T-helper 17 cell (primary cell): Measurements from ENCODE around the gene TRIM26. TPM values are rescaled to one million over a fixed set of nuclear protein-coding genes. Genes with fewer than 3 reads are reported as not detected.
A peak's percentile ranks its signal among the peaks of the same experiment; 100 is the strongest.

Experiments used
- ATAC-seq: fragments of 150-1000 bp; cut with Tn5 transposase; 2 replicates; pipeline ENCODE4 v1.10.0; 2021; ENCODE audit warnings: mild to moderate bottlenecking, moderate library complexity
- DNase-seq, 3 donors: peaks; one replicate each; pipeline versions ENCODE4 v3.0.0 to v3.0.0-alpha.2; 2020 to 2021
- H3K9me3 ChIP-seq: one replicate; pipeline ENCODE4 v1.7.0; 2013; ENCODE audit warnings: low read length, mild to moderate bottlenecking; ENCODE audit not compliant: control insufficient read depth, poor library complexity, severe bottlenecking
- H3K27ac Mint-ChIP-seq: one replicate; pipeline ENCODE4 v1.8.0; 2022; ENCODE audit warnings: mild to moderate bottlenecking, moderate library complexity, mixed read lengths
- H3K27me3 Mint-ChIP-seq: one replicate; pipeline ENCODE4 v1.8.0; 2022; ENCODE audit warnings: mixed read lengths
- H3K36me3 Mint-ChIP-seq: one replicate; pipeline ENCODE4 v1.8.0; 2022; ENCODE audit warnings: low read depth, mixed read lengths
- H3K4me1 Mint-ChIP-seq: one replicate; pipeline ENCODE4 v1.8.0; 2022; ENCODE audit warnings: mild to moderate bottlenecking, mixed read lengths
- H3K4me3 Mint-ChIP-seq: one replicate; pipeline ENCODE4 v1.8.0; 2022; ENCODE audit warnings: mild to moderate bottlenecking, moderate library complexity, mixed read lengths
- total RNA-seq, 4 donors: library from RNA in 2 of 4; stranded (reverse) in 2 of 4; gene quantifications; one replicate each; pipeline ENCODE4 v1.2.3 and lab custom pipeline; 2022 to 2026

The TRIM26 gene
- total RNA-seq, 2 donors from 2014 or later, result 51.2 to 63.1 TPM

DNA sequence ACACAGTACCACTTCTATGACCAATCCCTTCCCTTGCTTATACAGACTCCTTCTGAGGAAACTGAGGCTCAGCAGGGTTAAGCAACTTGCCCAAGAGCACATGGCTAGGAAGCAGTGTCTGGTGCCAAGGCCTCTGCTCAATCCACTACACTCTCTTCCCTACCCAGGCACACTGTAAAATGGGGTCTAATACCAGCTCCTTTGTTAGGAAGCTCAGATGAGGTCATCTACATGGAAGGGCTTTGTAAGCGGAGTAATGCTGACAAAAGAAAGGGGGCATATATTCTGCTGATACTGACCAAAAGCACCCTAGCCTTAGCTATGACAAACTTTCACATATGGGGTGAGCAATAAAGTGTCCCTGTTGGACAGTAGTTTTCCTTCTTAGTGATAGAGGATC is 9.1 kb downstream of the TRIM26 start:
- H3K4me1 Mint-ChIP-seq, result peaks cover 52% of the 10 kb centered on the region
- H3K4me3 Mint-ChIP-seq, result no peak overlapping the region
- peaks cover 4% of the 10 kb centered on the region for H3K36me3 Mint-ChIP-seq
- H3K27ac Mint-ChIP-seq, result peak overlapping the region; percentile 45
- no peaks in the 10 kb centered on the region for H3K9me3 ChIP-seq
- no peak for ATAC-seq
- no peaks in the 10 kb centered on the region for H3K27me3 Mint-ChIP-seq
- DNase-seq, result no peak

DNA sequence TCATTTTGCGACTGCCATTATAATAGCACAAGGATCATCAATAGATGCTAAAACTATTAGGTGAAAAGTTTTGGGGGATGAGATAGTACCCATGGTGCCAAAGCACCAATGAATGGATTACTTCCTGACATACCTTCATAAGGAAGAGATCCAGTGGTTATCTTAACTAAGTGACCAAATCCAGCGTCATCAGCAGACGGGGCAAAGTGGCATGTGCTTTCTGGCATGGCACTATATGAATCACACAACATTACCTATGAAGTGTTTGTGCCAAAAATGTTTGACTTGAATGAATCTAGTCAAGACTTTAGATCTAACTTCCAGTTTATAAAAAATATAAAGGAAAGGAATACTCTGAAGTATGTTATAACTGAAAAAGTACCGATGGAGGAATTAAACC is 10.8 kb downstream of the TRIM26 start:
- Mint-ChIP-seq H3K36me3 (peaks cover 5% of the 10 kb centered on the region), H3K27ac (peak overlapping the region; percentile 65), H3K27me3 (no peaks in the 10 kb centered on the region), H3K4me3 (no peak overlapping the region), H3K4me1 (peaks cover 39% of the 10 kb centered on the region)
- no peaks in the 10 kb centered on the region for H3K9me3 ChIP-seq
- ATAC-seq, result no peak
- no peak for DNase-seq

DNA sequence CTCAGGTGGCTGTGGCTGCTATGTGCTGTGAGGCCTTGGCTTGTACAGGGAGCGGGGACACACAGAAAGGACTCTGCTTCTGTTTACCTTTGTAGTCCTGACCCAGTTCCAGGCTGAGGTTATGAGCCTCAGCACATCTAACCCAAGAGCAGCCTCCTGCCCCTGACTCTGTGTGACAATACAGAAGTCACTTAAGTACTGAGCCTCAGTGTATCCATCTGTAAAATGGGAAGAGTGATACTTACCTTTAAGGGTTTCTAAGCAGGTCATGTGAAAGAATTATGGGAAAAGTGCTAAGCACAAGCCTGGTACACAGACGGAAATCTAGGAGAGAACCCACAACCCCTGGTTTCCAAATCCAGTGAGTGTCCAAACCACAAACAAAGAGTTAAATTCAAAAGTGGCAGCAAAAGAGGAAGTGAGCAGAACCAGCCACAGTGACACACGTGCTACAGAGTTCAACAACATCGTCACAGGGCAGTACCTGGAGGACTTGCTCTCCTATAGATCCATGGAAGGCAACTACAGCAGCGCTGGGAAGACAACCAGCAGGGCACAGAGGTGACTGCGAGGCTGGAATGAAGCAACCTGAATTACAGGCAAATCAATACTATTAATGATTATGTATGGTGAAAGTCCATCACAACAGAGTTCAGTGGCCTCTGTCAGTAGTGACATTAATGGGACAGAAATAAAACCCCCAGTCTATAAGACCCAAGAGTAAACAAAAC is 12.5 kb downstream of the TRIM26 start:
- Mint-ChIP-seq H3K36me3 (peaks cover 9% of the 10 kb centered on the region), H3K27me3 (no peaks in the 10 kb centered on the region), H3K4me1 (peaks cover 33% of the 10 kb centered on the region), H3K4me3 (no peak overlapping the region), H3K27ac (peak overlapping the region; percentile 65)
- peak; percentile 33 for ATAC-seq
- DNase-seq, result no peak
- no peaks in the 10 kb centered on the region for H3K9me3 ChIP-seq

DNA sequence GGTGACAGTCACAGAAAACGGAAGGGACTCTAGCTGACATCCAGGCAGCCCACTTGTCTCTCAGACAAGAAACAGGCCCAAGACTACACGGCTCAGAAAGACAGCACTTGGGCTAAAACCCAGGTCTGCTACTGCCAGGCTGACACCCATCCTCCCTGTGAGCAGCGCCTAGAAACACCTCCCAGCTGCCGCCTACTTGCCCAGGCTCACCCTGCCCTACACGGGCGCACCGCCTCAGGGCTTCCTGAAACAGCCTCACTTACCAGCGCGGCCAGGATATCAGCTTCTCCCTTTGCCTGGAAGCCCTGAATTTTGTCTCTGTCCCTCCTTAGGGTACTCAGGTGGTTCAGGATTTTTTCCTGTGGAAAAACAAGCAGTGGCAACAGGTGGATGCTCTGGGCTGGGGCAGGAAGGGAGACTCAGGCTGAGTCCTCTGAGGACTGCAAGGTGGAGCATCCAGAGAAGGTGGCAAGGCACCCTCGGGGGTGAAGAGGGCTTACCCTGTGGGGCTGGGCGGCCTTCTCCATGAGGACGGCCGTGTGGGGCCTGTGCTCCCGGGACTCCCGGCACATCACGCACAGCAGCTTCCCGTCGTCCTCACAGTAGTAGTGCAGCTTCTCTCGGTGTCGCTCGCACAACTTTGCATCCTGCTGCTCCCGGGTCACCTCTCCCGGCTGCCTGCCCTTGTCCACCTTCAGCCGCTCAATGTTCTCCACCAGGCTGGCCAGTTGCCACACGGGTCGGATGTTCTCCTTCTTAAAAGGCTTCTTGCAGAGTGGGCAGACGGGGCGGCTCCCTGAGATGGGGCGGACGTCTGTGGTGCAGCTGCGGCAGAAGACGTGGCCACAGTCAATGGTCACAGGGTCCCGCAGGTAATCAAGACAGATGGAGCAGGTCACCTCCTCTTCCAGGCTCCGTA is 14.8 kb downstream of the TRIM26 start:
- H3K4me1 Mint-ChIP-seq, result peaks cover 26% of the 10 kb centered on the region
- peaks cover 14% of the 10 kb centered on the region for H3K36me3 Mint-ChIP-seq
- ATAC-seq (no peak), DNase-seq (no peak)
- H3K4me3 Mint-ChIP-seq, result no peak overlapping the region
- peak overlapping the region; percentile 85 for H3K27ac Mint-ChIP-seq
- no peaks in the 10 kb centered on the region for H3K27me3 Mint-ChIP-seq
- no peaks in the 10 kb centered on the region for H3K9me3 ChIP-seq

DNA sequence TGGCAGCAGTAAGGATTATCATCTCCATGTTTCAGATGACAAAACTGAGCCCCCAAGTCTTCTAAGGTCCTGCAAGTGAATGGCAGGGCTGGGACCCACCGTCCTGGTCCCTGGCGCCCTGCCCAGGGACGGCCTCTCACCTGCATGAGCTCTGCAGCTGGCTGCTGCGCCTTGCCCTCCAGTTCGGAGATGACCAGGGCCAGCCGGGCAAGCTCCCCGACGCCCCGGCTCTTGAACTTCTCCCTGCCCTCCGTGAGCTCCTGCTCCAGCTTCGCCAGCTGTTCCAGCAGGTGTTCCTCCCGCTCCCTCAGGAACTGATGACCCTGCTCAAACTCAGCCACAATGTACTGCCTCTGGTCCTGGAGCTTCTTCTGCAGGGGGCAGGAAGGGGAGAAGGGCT is 16.8 kb downstream of the TRIM26 start:
- H3K36me3 Mint-ChIP-seq, result peaks cover 17% of the 10 kb centered on the region
- no peak for ATAC-seq
- peaks cover 17% of the 10 kb centered on the region for H3K4me1 Mint-ChIP-seq
- no peaks in the 10 kb centered on the region for H3K9me3 ChIP-seq
- no peaks in the 10 kb centered on the region for H3K27me3 Mint-ChIP-seq
- DNase-seq, result no peak
- no peak overlapping the region for H3K4me3 Mint-ChIP-seq
- peak overlapping the region; percentile 85 for H3K27ac Mint-ChIP-seq

DNA sequence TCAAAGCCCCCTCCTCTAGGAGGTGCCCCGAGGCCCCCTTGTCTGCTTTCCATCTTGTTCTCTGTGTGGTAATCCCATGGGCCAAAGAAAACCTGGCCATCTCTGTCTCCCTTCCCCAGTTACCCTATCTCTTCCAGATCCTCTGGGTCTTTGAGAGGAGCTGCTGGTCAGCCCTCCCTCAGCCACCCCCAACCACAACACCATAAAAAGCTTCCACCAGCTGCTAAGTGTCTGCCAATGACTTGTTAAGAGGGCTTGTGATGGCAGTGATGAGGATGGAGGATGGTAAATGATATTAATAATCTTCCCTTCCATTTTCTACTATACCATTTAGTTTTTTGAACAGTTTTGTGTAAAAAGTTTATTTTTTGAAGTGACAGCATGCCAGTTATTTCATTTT is 17.3 kb downstream of the TRIM26 start:
- H3K4me3 Mint-ChIP-seq, result no peak overlapping the region
- no peak for ATAC-seq
- no peak overlapping the region for H3K27ac Mint-ChIP-seq
- peaks cover 15% of the 10 kb centered on the region for H3K4me1 Mint-ChIP-seq
- DNase-seq, result no peak
- H3K27me3 Mint-ChIP-seq, result no peaks in the 10 kb centered on the region
- H3K36me3 Mint-ChIP-seq, result peaks cover 18% of the 10 kb centered on the region
- no peaks in the 10 kb centered on the region for H3K9me3 ChIP-seq

DNA sequence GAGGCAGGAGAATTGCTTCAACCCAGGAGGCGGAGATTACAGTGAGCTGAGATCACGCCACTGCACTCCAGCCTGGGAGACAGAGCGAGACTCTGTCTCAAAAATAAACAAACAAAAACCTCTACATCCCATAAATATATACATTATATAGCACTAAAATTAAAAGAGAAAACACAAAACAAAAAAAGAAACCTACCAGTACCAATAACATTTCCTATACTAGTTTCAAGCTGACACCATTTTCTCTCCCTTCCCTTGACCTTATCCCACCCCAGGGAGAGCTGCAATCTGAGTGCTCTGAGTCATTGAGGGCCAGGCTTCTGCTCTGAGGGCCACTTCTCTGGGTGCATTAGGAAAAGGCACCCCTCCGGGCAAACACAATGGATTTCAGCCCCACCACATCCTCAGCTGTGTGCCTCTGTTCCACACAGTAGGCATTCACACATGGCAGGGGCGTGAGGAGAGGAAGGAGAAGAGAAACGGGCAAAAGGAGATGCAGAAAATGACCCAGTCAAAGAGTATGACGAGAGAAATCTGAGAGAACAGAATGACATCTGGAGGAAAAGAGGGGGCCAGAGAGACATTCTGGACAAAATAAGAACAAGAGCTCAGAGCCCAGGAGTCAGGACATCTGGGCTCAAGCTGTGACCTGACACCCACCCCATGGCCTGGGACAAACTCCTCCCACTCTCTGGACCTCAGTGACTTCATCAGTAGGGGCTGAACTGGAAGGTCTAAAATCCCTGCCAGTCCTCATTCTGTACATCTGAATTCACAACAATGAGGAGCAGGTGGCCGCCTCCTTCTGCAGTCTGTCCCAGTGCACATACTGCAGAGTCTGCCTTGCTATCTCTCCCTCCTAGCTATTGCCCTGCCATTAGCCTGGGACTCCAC is 18.2 kb downstream of the TRIM26 start:
- DNase-seq (no peak), ATAC-seq (no peak)
- Mint-ChIP-seq H3K27ac (no peak overlapping the region), H3K27me3 (no peaks in the 10 kb centered on the region), H3K36me3 (peaks cover 19% of the 10 kb centered on the region), H3K4me1 (peaks cover 13% of the 10 kb centered on the region), H3K4me3 (no peak overlapping the region)
- no peaks in the 10 kb centered on the region for H3K9me3 ChIP-seq

DNA sequence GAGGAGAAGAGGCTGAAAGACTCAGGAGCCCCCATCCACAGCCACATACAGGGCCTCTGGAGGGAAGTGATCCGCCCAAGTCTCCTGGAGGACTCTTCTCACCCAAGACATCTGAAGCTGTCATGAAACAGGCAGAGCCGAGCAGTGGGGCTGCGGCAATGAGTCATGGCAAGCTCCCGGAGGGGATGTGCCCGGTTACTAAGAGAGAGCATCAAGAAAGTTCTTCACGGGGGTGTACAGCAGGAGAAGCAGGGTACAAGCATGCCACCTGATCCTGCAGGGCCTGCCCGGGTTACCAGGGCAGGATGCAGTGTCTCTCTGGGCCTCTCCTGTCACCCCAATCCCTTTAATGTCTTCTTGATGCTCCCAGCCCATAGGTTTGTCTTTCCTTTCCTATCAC is 21.1 kb downstream of the TRIM26 start:
- H3K27ac Mint-ChIP-seq, result peak overlapping the region; percentile 83
- H3K9me3 ChIP-seq, result no peaks in the 10 kb centered on the region
- H3K4me1 Mint-ChIP-seq, result peaks cover 10% of the 10 kb centered on the region
- peaks cover 24% of the 10 kb centered on the region for H3K36me3 Mint-ChIP-seq
- no peak overlapping the region for H3K4me3 Mint-ChIP-seq
- ATAC-seq (no peak), DNase-seq (no peak)
- H3K27me3 Mint-ChIP-seq, result no peaks in the 10 kb centered on the region

DNA sequence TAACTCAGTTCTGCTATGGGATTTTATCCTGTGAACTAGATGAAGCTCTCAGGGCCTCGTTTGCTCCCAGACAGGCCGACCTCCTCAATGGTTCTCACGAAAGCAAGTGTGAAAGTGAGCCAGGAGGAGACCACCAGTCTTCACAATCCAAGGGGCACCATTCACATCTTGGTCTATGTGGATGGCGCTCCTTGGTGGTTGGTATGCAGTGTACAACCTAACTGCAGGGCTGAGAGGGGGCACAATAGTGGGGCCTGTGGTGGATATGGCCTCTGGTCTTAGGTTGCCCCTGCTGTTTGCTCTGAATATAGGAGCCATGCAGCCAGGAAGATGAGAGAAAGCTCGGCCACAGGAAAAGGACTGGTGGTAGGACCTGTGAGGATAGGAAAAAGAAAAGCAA is 24.7 kb downstream of the TRIM26 start:
- ATAC-seq (no peak), DNase-seq (no peak)
- Mint-ChIP-seq H3K27ac (no peak overlapping the region), H3K4me3 (no peak overlapping the region), H3K27me3 (no peaks in the 10 kb centered on the region), H3K4me1 (peaks cover 15% of the 10 kb centered on the region), H3K36me3 (peaks cover 35% of the 10 kb centered on the region)
- H3K9me3 ChIP-seq, result no peaks in the 10 kb centered on the region

DNA sequence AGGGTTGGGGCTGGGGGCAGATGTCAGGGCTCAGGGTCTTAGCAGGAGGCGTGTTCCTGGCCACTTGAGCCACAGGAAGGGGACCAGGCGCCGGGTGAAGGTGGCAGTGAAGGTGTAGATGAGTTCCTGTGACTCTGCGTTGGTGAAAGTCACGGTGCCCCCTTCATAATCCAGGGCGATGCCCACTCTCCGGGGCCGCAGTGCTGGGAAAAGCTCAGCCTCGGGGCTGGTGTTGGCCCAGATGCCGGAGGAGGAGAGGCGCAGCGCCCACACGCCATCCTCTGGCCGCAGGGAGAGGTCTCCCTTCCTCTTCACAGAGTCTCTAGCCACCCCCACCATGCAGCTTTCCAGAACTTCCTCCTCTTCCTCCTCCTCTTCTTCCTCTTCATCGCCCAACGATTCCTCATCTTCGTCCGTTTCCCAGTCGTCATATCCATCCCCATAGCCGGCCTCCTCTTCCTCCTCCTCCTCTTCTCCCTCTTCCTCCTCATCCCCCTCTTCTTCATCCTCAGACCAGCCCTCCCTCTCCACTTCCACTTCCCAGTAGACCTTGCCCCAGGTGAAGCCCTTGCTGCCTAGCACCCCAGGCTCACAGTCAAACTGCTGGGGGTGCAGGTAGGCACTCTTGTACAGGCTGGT is 27.2 kb downstream of the TRIM26 start:
- H3K36me3 Mint-ChIP-seq, result peaks cover 32% of the 10 kb centered on the region
- no peak overlapping the region for H3K4me3 Mint-ChIP-seq
- peaks cover 6% of the 10 kb centered on the region for H3K27me3 Mint-ChIP-seq
- DNase-seq, result no peak
- H3K4me1 Mint-ChIP-seq, result peaks cover 14% of the 10 kb centered on the region
- ATAC-seq, result no peak
- H3K9me3 ChIP-seq, result no peaks in the 10 kb centered on the region
- peak overlapping the region; percentile 83 for H3K27ac Mint-ChIP-seq

DNA sequence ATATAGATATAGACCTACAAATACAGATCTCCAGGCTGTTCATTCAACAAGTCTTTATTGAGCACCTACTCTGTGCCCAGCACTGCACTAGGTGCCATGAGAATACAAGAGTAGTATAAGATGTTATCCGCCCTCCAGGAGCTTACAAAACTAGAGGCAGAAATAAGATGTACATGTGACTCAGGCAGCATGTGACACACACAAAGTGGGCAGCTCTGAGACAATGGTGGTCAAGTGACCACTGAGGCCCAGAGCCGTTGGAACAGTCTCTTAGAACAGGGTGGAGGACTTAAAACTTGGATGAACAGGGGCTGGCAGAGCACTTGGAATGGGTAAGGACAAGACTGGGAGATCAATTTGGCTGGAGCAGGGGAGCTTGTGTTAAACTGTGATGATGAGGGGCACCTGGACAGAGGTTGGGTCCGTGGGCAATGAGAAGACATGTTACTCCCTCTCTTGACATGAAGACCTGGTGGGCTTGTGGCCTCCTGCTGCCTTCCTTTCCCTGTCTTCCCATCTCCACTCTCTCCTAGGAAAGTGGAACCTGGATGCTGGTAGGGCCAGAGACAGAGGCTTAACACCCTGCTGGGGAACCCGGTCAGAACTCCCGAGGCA is 28.7 kb downstream of the TRIM26 start:
- H3K27me3 Mint-ChIP-seq, result peaks cover 10% of the 10 kb centered on the region
- no peak for ATAC-seq
- H3K36me3 Mint-ChIP-seq, result peaks cover 24% of the 10 kb centered on the region
- no peak for DNase-seq
- H3K27ac Mint-ChIP-seq, result peak overlapping the region; percentile 83
- peaks cover 11% of the 10 kb centered on the region for H3K4me1 Mint-ChIP-seq
- no peak overlapping the region for H3K4me3 Mint-ChIP-seq
- peaks cover 4% of the 10 kb centered on the region for H3K9me3 ChIP-seq

DNA sequence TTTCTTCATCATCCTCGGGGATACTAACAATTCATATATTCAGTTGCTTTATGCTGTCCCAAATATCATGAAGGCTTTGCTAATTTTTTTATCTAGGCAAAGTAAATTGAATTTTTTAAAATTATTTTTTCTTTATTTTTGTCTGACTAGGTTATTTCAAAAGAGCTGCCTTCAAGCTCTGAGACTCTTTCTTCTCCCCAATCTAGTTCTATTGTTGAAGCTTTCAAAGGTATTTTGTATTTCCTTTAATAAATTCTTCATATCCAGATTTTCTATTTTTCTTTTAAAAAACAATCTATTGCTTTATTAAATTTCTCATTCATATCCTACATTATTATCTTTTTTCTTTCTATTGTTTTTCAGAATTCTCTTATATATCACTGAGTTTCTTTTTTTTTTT is 33.1 kb downstream of the TRIM26 start:
- no peak for DNase-seq
- Mint-ChIP-seq H3K4me3 (no peak overlapping the region), H3K4me1 (peaks cover 4% of the 10 kb centered on the region), H3K27ac (no peak overlapping the region), H3K27me3 (peaks cover 38% of the 10 kb centered on the region), H3K36me3 (peaks cover 4% of the 10 kb centered on the region)
- H3K9me3 ChIP-seq, result peaks cover 6% of the 10 kb centered on the region
- ATAC-seq, result no peak
